GM12878 (cell line): ENCODE data around the gene NUP37.

Experiments used
- CBX3 ChIP-seq: fragments of 200-600 bp; sonication (generic); IDR thresholded peaks from 2 replicates; pipeline ENCODE4 v1.6.1; 2016; ENCODE audit warnings: low read depth, borderline replicate concordance
- CHD4 ChIP-seq: fragments of 200-600 bp; sonication (generic); IDR thresholded peaks from 2 replicates; pipeline ENCODE4 v1.6.1; 2016; ENCODE audit warnings: mild to moderate bottlenecking
- CREM ChIP-seq: IDR thresholded peaks from 2 replicates; pipeline ENCODE4 v1.6.1; 2014; ENCODE audit warnings: antibody characterized with exemption, low read depth
- EP300 ChIP-seq, 2 experiments: fragments of 150-350 bp in 1 of 2; IDR thresholded peaks; 2 replicates each; pipeline ENCODE4 v1.6.1; 2011 to 2012; ENCODE audit warnings: low read depth in 2 of 2, low read length in 2 of 2, borderline replicate concordance in 1 of 2, improper control_type of control experiment in 1 of 2, inconsistent platforms in 1 of 2; ENCODE audit not compliant: control insufficient read depth in 1 of 2
- IKZF1 ChIP-seq: fragments of 450-650 bp; conservative IDR thresholded peaks from 2 replicates; pipeline ENCODE4 v1.6.1; 2017; ENCODE audit warnings: antibody characterized with exemption, mild to moderate bottlenecking
- MTA3 ChIP-seq: IDR thresholded peaks from 2 replicates; pipeline ENCODE4 v1.6.1; 2012; ENCODE audit warnings: low read length, inconsistent platforms, borderline replicate concordance
- MXI1 ChIP-seq: fragments of 150-350 bp; IDR thresholded peaks from 2 replicates; pipeline ENCODE4 v1.6.1; 2011; ENCODE audit warnings: low read depth, mild to moderate bottlenecking, inconsistent platforms, low read length, improper control_type of control experiment
- NR2C1 ChIP-seq: fragments of 450-650 bp; IDR thresholded peaks from 2 replicates; pipeline ENCODE4 v1.6.1; 2017; ENCODE audit warnings: antibody characterized with exemption, mild to moderate bottlenecking, moderate library complexity
- RFX5 ChIP-seq: IDR thresholded peaks from 2 replicates; pipeline ENCODE4 v1.6.1; 2011; ENCODE audit warnings: low read depth, low read length, improper control_type of control experiment
- ZNF24 ChIP-seq: fragments of 450-650 bp; IDR thresholded peaks from 2 replicates; pipeline ENCODE4 v1.6.1; 2017; ENCODE audit warnings: antibody characterized with exemption, mild to moderate bottlenecking
- TF ChIP-seq, protein P1 (sequence below), 3 experiments: IDR thresholded peaks in 2 of 3; conservative IDR thresholded peaks in 1 of 3; 2 replicates each; pipeline ENCODE4 v1.5.1; 2011; ENCODE audit warnings: low read depth in 3 of 3, low read length in 3 of 3, mild to moderate bottlenecking in 3 of 3, control low read depth in 2 of 3, moderate library complexity in 2 of 3, inconsistent platforms in 1 of 3, mixed read lengths in 1 of 3; ENCODE audit not compliant: control insufficient read depth in 2 of 3, insufficient read depth in 1 of 3; ENCODE audit errors: extremely low read depth in 1 of 3
- TF ChIP-seq, protein P2 (sequence below): IDR thresholded peaks from 2 replicates; pipeline ENCODE4 v1.6.1; 2011; ENCODE audit warnings: low read depth, low read length, improper control_type of control experiment, borderline replicate concordance
- TF ChIP-seq, protein P3 (sequence below): fragments of 450-650 bp; IDR thresholded peaks from 2 replicates; pipeline ENCODE4 v1.6.1; 2017; ENCODE audit warnings: mild to moderate bottlenecking, moderate library complexity

DNA sequence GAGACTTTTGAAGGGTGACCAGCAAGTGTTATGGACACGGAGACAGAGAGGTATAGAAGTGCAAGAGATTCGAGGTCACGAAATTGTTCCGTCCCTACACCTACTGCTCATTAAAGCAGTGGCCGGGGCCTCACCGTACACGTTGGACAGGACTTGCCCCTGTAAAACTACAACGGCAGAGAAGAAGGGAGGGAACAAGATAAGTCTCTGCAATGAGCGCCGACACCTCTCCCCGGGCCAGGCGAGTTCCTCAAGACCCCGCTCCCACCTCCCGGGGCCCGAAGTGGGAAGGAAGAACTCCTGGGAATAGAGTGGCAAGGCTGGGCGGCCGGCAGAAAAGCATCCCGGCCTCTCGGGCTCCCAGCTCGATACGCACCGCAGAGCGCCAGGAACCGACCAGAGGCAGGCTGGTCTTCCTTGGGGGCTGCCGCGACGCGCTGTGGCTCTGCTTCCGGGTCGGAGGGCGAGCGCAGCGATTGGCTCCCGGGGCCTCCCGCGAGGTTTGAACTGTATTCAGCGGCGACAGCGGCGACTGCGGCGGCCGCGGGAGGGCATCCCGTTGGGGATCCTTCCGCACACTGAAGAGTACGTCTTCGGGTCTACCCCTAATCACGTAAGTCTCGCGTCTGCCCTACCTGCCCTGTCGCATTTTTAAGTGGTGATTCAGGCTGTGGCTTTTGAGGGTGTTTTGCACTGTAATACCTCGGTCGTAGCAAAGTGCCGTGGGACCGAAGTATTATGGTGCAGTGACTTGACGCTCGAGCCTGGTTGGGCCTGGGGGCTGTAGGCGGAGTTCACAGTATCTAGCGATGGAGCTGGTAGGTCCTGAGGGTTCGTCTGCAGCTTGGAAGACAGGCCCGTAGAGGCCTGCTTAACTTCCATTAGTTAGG, at the start of gene NUP37, which contains the start of gene PARPBP:
- no peak for TF ChIP-seq CBX3
- no peak for TF ChIP-seq RFX5
- TF ChIP-seq, protein P1, sequence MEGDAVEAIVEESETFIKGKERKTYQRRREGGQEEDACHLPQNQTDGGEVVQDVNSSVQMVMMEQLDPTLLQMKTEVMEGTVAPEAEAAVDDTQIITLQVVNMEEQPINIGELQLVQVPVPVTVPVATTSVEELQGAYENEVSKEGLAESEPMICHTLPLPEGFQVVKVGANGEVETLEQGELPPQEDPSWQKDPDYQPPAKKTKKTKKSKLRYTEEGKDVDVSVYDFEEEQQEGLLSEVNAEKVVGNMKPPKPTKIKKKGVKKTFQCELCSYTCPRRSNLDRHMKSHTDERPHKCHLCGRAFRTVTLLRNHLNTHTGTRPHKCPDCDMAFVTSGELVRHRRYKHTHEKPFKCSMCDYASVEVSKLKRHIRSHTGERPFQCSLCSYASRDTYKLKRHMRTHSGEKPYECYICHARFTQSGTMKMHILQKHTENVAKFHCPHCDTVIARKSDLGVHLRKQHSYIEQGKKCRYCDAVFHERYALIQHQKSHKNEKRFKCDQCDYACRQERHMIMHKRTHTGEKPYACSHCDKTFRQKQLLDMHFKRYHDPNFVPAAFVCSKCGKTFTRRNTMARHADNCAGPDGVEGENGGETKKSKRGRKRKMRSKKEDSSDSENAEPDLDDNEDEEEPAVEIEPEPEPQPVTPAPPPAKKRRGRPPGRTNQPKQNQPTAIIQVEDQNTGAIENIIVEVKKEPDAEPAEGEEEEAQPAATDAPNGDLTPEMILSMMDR (IDR thresholded peaks at IDR 0.05 in 2 of 3, conservative IDR thresholded peaks at IDR 0.05 in 1 of 3; ENCODE audit: control insufficient read depth in 2 of 3, extremely low read depth in 1 of 3, insufficient read depth in 1 of 3, low read depth in 3 of 3, low read length in 3 of 3): peak in 1 of 3 experiments; percentile 8; a peak in 1 of 6 replicates
- TF ChIP-seq, protein P2, sequence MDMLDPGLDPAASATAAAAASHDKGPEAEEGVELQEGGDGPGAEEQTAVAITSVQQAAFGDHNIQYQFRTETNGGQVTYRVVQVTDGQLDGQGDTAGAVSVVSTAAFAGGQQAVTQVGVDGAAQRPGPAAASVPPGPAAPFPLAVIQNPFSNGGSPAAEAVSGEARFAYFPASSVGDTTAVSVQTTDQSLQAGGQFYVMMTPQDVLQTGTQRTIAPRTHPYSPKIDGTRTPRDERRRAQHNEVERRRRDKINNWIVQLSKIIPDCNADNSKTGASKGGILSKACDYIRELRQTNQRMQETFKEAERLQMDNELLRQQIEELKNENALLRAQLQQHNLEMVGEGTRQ: no peak
- TF ChIP-seq CHD4: no peak
- TF ChIP-seq ZNF24: no peak
- peak; percentile 64; the same call in 1 of the 2 replicates for TF ChIP-seq CREM
- no peak for TF ChIP-seq MTA3
- TF ChIP-seq MXI1: peak; percentile 94
- peak; percentile 99 for TF ChIP-seq NR2C1
- 0 out of 4 replicates have a peak, but pooled peaks of 1 of the 2 experiments have one; percentile 6 for TF ChIP-seq EP300 (IDR thresholded peaks at IDR 0.05; ENCODE audit: borderline replicate concordance in 1 of 2, control insufficient read depth in 1 of 2, low read depth in 2 of 2, low read length in 2 of 2)
- TF ChIP-seq IKZF1: peak; percentile 81
- TF ChIP-seq, protein P3, sequence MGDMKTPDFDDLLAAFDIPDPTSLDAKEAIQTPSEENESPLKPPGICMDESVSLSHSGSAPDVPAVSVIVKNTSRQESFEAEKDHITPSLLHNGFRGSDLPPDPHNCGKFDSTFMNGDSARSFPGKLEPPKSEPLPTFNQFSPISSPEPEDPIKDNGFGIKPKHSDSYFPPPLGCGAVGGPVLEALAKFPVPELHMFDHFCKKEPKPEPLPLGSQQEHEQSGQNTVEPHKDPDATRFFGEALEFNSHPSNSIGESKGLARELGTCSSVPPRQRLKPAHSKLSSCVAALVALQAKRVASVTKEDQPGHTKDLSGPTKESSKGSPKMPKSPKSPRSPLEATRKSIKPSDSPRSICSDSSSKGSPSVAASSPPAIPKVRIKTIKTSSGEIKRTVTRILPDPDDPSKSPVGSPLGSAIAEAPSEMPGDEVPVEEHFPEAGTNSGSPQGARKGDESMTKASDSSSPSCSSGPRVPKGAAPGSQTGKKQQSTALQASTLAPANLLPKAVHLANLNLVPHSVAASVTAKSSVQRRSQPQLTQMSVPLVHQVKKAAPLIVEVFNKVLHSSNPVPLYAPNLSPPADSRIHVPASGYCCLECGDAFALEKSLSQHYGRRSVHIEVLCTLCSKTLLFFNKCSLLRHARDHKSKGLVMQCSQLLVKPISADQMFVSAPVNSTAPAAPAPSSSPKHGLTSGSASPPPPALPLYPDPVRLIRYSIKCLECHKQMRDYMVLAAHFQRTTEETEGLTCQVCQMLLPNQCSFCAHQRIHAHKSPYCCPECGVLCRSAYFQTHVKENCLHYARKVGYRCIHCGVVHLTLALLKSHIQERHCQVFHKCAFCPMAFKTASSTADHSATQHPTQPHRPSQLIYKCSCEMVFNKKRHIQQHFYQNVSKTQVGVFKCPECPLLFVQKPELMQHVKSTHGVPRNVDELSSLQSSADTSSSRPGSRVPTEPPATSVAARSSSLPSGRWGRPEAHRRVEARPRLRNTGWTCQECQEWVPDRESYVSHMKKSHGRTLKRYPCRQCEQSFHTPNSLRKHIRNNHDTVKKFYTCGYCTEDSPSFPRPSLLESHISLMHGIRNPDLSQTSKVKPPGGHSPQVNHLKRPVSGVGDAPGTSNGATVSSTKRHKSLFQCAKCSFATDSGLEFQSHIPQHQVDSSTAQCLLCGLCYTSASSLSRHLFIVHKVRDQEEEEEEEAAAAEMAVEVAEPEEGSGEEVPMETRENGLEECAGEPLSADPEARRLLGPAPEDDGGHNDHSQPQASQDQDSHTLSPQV: no peak
